Activated CD8-positive, alpha-beta memory T cell treated with anti-CD3 and anti-CD28 coated beads, Interleukin-2, amount 50 U/mL, for 48 hours (primary cell): ENCODE data around the gene SEC24C.
"Not testable (repeated sequence)": the region's sequence is repeated elsewhere in the genome, so short reads cannot be mapped to it uniquely, and the experiment has no call there.

ENCODE experiments used
- DNase-seq: peaks from one replicate; pipeline ENCODE4 v3.0.0-alpha.2; 2020

SEC24C gene, protein sequence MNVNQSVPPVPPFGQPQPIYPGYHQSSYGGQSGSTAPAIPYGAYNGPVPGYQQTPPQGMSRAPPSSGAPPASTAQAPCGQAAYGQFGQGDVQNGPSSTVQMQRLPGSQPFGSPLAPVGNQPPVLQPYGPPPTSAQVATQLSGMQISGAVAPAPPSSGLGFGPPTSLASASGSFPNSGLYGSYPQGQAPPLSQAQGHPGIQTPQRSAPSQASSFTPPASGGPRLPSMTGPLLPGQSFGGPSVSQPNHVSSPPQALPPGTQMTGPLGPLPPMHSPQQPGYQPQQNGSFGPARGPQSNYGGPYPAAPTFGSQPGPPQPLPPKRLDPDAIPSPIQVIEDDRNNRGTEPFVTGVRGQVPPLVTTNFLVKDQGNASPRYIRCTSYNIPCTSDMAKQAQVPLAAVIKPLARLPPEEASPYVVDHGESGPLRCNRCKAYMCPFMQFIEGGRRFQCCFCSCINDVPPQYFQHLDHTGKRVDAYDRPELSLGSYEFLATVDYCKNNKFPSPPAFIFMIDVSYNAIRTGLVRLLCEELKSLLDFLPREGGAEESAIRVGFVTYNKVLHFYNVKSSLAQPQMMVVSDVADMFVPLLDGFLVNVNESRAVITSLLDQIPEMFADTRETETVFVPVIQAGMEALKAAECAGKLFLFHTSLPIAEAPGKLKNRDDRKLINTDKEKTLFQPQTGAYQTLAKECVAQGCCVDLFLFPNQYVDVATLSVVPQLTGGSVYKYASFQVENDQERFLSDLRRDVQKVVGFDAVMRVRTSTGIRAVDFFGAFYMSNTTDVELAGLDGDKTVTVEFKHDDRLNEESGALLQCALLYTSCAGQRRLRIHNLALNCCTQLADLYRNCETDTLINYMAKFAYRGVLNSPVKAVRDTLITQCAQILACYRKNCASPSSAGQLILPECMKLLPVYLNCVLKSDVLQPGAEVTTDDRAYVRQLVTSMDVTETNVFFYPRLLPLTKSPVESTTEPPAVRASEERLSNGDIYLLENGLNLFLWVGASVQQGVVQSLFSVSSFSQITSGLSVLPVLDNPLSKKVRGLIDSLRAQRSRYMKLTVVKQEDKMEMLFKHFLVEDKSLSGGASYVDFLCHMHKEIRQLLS

DNA sequence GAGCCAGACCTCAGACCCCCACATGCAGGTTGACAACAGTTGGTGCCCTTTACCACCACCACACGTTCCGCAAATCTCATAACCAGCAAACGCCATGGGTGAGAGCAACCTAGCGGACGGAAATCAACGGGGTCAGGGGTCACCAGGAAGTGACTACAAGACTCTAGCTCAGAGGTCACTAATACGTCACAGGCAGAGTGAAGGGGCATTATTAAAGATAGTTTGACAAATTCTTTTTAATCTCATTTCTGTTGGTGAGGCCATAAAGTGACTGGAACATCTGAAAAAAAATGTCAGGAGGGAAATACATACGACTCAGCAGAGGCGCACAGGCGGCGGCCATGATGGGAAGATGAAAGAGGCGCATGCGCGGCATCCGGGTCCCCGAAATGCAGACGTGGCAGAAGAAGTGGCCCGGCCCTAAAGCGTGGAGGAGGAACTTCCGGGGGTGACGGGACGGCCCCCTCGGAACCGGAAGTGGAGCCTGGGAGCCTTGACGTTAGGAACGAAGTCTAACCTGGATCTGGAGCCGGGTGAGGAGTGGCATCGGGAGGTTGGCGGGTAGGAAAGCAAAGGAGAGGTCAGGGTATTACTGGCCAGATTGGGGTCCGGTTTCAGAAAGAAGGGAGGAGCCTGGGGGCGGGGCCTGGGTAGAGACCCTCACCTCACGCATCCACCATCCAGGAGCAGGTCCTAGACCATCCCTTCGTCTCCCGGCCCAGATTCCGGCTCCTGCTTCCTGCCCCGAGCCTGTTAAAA is at the start of gene SEC24C:
TSS of gene SEC24C (plus strand) at position 468 of the 759 bp plus-strand sequence. CDS start 2,461 bp downstream, outside the sequence.
- peak; percentile 95 for DNase-seq

GRCh38 chr10:73695302-73695701 is 48.9 kb upstream of the SEC24C start:
- DNase-seq = not testable (repeated sequence)

GRCh38 chr10:73697675-73698159 is 46.5 kb upstream of the SEC24C start, which contains the start of gene AGAP5:
Gene AGAP5 (minus strand): TSS chr10:73698109. CDS start chr10:73697755, 354 bp downstream.
- DNase-seq = not testable (repeated sequence)

DNA sequence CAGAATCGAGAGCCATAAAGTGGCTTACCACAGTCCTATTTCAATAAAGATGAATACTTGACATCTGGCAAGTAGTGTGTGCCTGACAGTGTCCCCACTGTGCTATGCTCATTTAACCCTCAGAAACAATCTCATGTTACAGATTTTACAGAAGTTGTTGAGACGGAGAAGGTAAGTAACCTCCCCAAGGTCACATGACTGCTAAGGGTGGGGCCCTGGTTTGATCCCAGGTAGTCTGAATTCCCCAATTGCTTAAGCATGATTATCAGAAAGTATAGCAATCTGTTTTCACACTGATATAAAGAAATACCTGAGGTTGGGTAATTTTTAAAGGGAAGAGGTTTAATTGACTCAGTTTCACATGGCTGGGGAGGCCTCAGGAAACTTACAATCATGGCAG is 45.4 kb upstream of the SEC24C start:
- DNase-seq = not testable (repeated sequence)

DNA sequence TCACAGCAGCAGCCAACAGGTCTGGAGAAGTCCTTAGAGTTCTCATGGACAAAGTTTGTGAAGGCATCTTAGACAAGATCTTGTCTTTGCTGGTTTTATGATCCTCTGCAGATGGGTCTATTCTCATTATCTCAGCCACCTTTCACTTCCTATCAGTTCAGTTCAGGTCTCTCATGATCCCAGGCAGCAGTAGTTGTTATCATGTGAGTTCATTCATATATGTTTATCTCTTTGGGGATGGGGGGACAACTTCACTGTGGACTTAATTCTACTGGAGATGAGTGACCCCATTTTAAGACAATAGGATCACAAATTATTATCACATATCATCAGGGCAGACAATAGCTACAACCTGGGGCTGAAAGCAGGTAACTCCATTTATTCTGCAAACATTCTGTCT is 40.2 kb upstream of the SEC24C start:
- DNase-seq = not testable (repeated sequence)

GRCh38 chr10:73705506-73706072 is 38.6 kb upstream of the SEC24C start:
- not testable (repeated sequence) for DNase-seq

DNA sequence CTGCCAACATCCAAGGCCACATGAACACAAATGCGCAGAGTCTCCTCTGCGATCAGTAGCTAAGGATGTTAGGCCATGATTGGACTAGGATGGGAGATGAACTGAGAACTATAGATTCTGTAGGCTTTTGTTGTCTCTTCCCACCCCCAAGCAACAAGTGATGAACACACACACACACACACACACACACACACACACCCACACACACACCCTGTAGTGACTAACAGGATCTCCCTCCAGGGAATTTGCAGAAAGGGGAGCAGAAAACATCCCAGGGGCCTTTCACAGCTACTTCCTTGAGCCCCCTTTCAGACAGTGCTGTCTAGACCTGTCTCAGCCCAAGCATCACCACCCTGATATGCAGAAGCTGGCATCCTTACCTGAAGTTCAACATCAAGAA is 37.7 kb upstream of the SEC24C start:
- DNase-seq = not testable (repeated sequence)

GRCh38 chr10:73707628-73708027 is 36.5 kb upstream of the SEC24C start:
- DNase-seq = not testable (repeated sequence)

DNA sequence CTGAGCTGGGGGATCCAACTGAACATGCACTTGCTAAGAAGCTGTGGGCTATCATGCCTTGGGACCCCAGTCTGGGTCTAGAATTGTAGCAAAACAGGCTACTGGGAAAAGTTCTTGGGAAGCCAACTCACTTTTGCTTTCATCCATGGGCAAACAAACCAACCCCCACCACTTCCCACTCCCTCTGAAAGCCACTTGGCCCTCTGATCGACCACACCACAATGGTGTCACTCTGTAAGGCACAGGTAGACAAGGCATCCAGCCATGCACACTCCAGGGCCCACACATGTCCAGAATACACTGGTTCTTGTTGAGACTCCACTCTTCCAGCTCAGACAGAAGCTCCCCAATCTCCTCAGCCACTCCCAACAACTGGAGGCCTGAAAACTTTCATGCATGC is 36.0 kb upstream of the SEC24C start:
- not testable (repeated sequence) for DNase-seq

DNA sequence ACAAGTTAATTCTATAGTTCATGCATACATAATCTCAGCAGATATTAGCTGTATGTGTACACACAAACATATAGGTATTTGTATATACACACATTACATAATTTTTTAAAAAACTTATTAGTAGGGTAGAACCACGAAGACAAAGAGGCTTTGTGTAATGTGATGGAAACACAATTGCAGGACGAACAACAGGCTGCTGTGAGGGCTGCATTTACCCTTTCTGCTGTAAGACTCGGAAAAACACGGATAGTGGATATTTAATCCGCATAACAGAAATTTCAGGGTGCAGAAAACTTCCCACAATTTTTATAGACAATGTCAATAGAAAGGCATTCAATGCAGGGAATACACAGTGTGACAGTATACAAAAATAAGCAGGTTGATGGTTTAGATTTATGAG is 32.5 kb upstream of the SEC24C start:
- not testable (repeated sequence) for DNase-seq

DNA sequence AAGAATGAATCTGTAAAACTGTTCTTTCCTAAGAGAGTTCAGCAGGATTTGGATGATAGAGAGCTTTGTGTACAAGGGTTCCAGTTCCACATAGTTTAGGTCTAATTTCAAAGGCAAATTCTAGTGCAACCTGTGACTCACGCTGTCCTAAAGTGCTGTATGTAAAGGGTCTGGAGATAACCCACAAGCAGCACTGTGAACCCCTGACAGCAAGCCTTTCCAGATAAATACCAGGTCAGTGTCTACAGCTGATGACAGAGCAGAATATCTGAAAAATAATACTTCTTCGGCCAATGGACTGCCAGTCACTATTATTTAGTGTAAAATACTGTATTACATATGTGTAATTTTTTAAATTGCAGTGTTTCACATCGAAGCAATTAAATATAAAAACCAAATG is 30.3 kb upstream of the SEC24C start:
- not testable (repeated sequence) for DNase-seq

DNA sequence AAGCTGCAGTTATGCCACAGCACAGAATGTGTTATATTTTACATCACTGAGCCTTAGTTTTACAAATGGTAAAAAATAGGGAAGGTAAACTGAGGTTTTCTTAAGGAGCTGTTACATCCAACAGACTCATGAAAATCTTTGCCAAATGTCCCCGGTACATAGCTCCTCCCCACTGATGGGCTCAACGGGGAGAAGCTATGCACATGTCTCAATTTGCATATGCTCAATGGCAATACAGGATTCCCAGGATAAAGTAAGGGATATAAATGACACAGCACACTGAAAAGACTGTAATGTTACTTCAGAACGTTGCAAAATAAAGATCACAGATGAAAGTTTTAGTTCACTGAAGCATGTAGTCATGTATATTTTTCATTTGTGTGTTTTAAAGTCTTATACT is 29.7 kb upstream of the SEC24C start:
- not testable (repeated sequence) for DNase-seq

DNA sequence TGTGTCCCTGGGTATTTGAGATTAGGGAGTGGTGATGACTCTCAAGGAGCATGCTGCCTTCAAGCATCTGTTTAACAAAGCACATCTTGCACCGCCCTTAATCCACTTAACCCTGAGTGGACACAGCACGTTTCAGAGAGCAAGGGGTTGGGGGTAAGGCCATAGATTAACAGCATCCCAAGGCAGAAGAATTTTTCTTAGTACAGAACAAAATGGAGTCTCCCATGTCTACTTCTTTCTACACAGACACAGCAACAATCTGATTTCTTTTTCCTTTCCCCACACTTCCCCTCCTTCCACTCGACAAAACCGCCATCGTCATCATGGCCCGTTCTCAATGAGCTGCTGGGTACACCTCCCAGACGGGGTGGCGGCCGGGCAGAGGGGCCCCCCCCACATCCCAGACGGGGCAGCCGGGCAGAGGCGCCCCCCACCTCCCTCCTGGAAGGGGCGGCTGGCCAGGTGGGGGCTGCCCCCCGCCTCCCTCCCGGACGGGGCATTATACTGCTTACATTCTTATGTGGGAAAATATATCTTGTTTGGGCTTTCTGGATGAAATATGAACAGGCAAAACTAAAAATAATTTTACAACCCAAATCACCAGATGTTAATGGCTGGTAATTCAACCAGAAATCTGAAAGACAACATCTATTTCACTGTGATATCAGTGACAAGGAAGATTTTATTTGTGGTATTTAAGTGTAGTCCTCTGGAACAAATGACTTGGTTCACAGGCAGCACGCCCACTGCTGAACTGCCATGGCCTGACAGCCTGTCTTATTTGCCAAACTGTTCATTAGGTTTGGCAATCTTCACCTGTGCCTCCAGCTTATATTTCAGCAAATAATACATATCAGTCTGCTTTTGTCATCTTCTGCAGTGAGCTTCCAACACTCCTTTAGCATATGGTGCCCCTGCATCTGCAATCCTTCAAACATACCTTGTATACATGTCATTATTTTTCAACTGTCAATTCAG is 28.7 kb upstream of the SEC24C start:
- not testable (repeated sequence) for DNase-seq

- DNase-seq = no peak
These were observed 27.9 kb upstream of the SEC24C start for GRCh38 chr10:73716251-73716650.

DNA sequence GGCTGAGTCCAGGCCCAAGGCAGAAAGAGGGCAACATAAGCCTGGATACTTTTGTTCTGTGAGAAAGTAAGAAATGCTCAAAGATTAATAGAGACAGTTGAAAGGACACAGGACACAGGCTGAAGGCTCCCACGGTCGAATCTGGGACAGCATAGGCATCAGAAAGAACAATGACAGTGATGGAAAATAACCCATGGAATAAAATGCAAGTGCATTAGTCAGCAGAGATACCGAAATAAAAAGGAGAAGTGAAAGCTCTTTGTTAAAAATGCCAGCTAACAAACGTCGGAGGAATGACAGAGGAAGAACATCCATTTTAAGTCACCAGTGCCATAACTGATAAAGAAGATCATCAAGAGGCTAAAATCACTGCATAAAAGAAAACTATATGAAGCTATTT is 26.6 kb upstream of the SEC24C start:
- DNase-seq = no peak

GRCh38 chr10:73720561-73720960 is 23.6 kb upstream of the SEC24C start:
- not testable (repeated sequence) for DNase-seq

GRCh38 chr10:73723516-73723915 is 20.7 kb upstream of the SEC24C start:
- DNase-seq = no peak

DNA sequence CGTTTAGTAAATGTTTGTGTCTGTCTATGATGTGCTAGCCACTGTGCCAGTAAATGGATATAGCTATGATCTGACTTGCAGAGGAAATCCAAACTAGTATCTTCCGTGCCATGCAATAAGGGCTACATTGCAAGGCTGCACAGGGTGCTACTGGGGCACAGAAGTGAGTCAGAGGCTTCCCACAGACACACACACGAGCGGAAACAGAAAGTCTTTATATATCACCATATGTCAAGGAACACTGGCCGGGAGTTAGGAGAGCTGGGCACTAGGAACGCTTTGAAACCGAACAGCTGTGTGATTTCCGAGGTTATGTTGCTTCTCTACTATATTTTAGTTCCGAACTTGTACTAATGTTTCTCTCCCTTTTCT is 14.4 kb upstream of the SEC24C start:
- DNase-seq = not testable (repeated sequence)

- peak; percentile 97 for DNase-seq
These were observed 13.8 kb upstream of the SEC24C start for GRCh38 chr10:73730153-73730906.
